ENCODE measurements around the gene ASTN2. TPM values are rescaled to one million over a fixed set of nuclear protein-coding genes. Genes with fewer than 3 reads are reported as not detected.
A peak's percentile ranks its signal among the peaks of the same experiment; 100 is the strongest.

ASTN2 gene
- total and polyA plus RNA-seq, 10 donors, result 0.87 to 6.1 (median 3.7) TPM

GRCh38 chr9:116482740-116483139 lies 932.1 kb downstream of the ASTN2 start:
- no peaks in the 10 kb centered on the region for H3K27me3 ChIP-seq (replicated peaks in 1 of 7)
- DNase-seq, result no peak
- H3K4me3 ChIP-seq, result no peak overlapping the region
- no peaks in the 10 kb centered on the region for H3K4me1 ChIP-seq
- no peaks in the 10 kb centered on the region for H3K9me3 ChIP-seq
- TF ChIP-seq, protein P1, sequence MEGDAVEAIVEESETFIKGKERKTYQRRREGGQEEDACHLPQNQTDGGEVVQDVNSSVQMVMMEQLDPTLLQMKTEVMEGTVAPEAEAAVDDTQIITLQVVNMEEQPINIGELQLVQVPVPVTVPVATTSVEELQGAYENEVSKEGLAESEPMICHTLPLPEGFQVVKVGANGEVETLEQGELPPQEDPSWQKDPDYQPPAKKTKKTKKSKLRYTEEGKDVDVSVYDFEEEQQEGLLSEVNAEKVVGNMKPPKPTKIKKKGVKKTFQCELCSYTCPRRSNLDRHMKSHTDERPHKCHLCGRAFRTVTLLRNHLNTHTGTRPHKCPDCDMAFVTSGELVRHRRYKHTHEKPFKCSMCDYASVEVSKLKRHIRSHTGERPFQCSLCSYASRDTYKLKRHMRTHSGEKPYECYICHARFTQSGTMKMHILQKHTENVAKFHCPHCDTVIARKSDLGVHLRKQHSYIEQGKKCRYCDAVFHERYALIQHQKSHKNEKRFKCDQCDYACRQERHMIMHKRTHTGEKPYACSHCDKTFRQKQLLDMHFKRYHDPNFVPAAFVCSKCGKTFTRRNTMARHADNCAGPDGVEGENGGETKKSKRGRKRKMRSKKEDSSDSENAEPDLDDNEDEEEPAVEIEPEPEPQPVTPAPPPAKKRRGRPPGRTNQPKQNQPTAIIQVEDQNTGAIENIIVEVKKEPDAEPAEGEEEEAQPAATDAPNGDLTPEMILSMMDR (IDR thresholded peaks at IDR 0.05 in 8 of 11, conservative IDR thresholded peaks at IDR 0.05 in 3 of 11), result no peak
- TF ChIP-seq POLR2A (IDR thresholded peaks at IDR 0.05), result no peak
- TF ChIP-seq POLR2AphosphoS5 (IDR thresholded peaks at IDR 0.05), result no peak
- intact Hi-C loops (cut with DNase I; ENCODE audit: low total_unique reads), result no loop called here
- H3K36me3 ChIP-seq, result no peaks in the 10 kb centered on the region
- WGBS, 5 donors, result 88 to 100% (median 89%) methylated on average over 1 of the region's 1 CpG
- peak overlapping the region in 1 of 8 donors; percentile 6 for H3K27ac ChIP-seq

DNA sequence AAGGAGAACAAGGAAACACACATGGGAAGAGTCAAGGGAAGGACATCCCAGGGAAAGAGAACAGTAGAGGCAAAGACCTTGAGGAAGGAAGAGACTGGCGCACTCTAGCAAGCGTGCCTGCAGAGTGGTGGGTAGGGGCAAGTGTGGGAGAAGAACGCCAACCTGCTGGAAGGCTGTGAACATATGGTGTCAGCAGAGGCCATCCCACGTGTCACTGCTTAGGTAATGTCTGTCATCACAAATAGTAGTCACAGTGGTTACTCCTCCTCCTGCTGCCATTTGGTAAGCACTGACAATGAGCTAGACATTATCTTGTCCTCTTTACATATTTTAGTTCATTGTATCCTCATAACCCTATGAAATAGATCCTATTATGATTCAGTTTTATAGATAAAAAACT lies 934.2 kb downstream of the ASTN2 start:
- Histone ChIP-seq H3K4me1 (no peaks in the 10 kb centered on the region), H3K36me3 (no peaks in the 10 kb centered on the region), H3K27ac (no peak overlapping the region), H3K9me3 (no peaks in the 10 kb centered on the region), H3K4me3 (no peak overlapping the region), H3K27me3 (replicated peaks in 1 of 7) (no peaks in the 10 kb centered on the region)
- WGBS, 5 donors, result 81 to 96% (median 92%) methylated on average over 4 of the region's 4 CpGs
- intact Hi-C loops (cut with DNase I; ENCODE audit: low total_unique reads), result no loop called here
- no peak for DNase-seq
- TF ChIP-seq, protein P1 (IDR thresholded peaks at IDR 0.05 in 8 of 11, conservative IDR thresholded peaks at IDR 0.05 in 3 of 11), result no peak
- TF ChIP-seq POLR2A (IDR thresholded peaks at IDR 0.05), result no peak
- TF ChIP-seq POLR2AphosphoS5 (IDR thresholded peaks at IDR 0.05), result no peak

DNA sequence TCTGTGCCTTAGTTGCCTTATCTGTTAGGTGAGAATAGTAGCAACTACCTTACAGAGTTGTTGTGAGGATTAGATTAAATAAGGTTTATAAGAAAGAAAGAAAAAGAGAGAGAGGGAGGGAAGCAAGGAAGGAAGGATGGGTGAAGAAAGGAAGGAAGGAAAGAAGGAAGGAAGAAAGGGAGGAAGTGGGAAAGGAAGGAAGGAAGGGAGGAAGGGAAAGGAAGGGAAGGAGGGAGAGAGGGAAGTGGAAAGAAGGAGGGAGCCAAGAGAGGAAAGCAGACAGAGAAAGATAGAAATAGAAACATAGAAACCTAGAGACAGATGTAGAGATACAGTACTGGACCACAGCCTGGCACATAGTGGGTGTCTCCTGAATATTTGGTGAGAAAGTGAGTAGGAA lies 934.9 kb downstream of the ASTN2 start:
- no peaks in the 10 kb centered on the region for H3K27me3 ChIP-seq (replicated peaks in 1 of 7)
- intact Hi-C loops (cut with DNase I; ENCODE audit: low total_unique reads), result no loop called here
- H3K9me3 ChIP-seq, result no peaks in the 10 kb centered on the region
- no peak for DNase-seq
- TF ChIP-seq POLR2AphosphoS5 (IDR thresholded peaks at IDR 0.05), result no peak
- no peak for TF ChIP-seq POLR2A (IDR thresholded peaks at IDR 0.05)
- TF ChIP-seq, protein P1 (IDR thresholded peaks at IDR 0.05 in 8 of 11, conservative IDR thresholded peaks at IDR 0.05 in 3 of 11), result no peak
- no peak overlapping the region for H3K4me3 ChIP-seq
- no peaks in the 10 kb centered on the region for H3K36me3 ChIP-seq
- no peaks in the 10 kb centered on the region for H3K4me1 ChIP-seq
- H3K27ac ChIP-seq, result no peak overlapping the region

GRCh38 chr9:116479056-116479544 lies 935.8 kb downstream of the ASTN2 start:
- no peak for TF ChIP-seq POLR2A (IDR thresholded peaks at IDR 0.05)
- TF ChIP-seq POLR2AphosphoS5 (IDR thresholded peaks at IDR 0.05), result no peak
- TF ChIP-seq, protein P1 (IDR thresholded peaks at IDR 0.05 in 8 of 11, conservative IDR thresholded peaks at IDR 0.05 in 3 of 11), result no peak
- Histone ChIP-seq H3K36me3 (no peaks in the 10 kb centered on the region), H3K4me1 (no peaks in the 10 kb centered on the region), H3K4me3 (no peak overlapping the region), H3K9me3 (no peaks in the 10 kb centered on the region), H3K27me3 (replicated peaks in 1 of 7) (no peaks in the 10 kb centered on the region), H3K27ac (no peak overlapping the region)
- 81 to 91% (median 82%) methylated on average over 1 of the region's 1 CpG for WGBS, 5 donors
- DNase-seq, result no peak
- intact Hi-C loops (cut with DNase I; ENCODE audit: low total_unique reads), result no loop called here

Measured in spleen (tissue), 11 donors.